OCI-LY3 (cell line): ENCODE measurements around the gene DCLK1.

Source experiments
- CTCF ChIP-seq: fragments of 200-600, 300-600 bp; sonication (generic); IDR thresholded peaks from 2 replicates; pipeline ENCODE4 v1.5.1; 2014; ENCODE audit warnings: antibody characterized with exemption, low read length, low read depth
- EZH2phosphoT487 ChIP-seq: fragments of 200-600 bp; shearing (Covaris generic); IDR thresholded peaks from 2 replicates; pipeline ENCODE4 v1.6.1; 2018; ENCODE audit warnings: antibody characterized with exemption, mixed run types, low read depth

GRCh38 chr13:36030670-36031331 lies 100.4 kb downstream of the DCLK1 start:
- TF ChIP-seq CTCF, result no peak
- no peak for TF ChIP-seq EZH2phosphoT487
